ENCODE measurements around the gene ZNF839. TPM values are rescaled to one million over a fixed set of nuclear protein-coding genes. Genes with fewer than 3 reads are reported as not detected.
A peak's percentile ranks its signal among the peaks of the same experiment; 100 is the strongest.

The ZNF839 gene
- total RNA-seq, 1 experiment from 2014 or later, result 23.0 TPM

DNA sequence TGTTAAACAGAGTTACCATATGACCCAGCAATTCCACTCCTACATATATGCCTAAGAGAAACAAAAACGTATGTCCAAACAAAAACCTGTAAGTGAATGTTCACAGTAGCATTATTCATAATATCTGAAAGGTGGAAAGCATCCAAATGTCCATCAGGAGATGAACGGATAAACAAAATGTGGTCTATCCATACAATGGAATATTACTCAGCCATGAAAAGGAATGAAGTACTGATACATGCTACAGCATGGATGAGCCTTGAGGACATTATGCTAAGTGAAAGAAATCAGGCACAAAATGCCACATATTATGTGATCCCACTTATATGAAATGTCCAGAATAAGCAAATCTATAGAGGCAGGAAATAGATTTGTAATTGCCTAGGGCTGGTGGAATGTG, 31.4 kb upstream of the ZNF839 start:
- DNase-seq (ENCODE audit: unreplicated experiment), result no peak
- POLR2A ChIA-PET, result interaction anchor here (1.7 kb wide), 1 partner anchor 14 kb away, joined by 4 read pairs; no protein-coding TSS in a partner anchor
- H3K9me3 Mint-ChIP-seq (ENCODE audit: unreplicated experiment), result no peaks in the 10 kb centered on the region
- CTCF ChIA-PET, result interaction anchor here (0.6 kb wide), 1 partner anchor 21 kb away, joined by 3 read pairs; no protein-coding TSS in a partner anchor
- H3K27ac Mint-ChIP-seq (ENCODE audit: low read depth, unreplicated experiment), result no peak overlapping the region
- BruUV-seq (replicated peaks), result no TSS peak
- H3K27me3 Mint-ChIP-seq (ENCODE audit: insufficient read depth, unreplicated experiment), result no peaks in the 10 kb centered on the region
- no peaks in the 10 kb centered on the region for H3K4me1 Mint-ChIP-seq (ENCODE audit: insufficient read depth, unreplicated experiment)
- no peaks in the 10 kb centered on the region for H3K36me3 Mint-ChIP-seq (ENCODE audit: insufficient read depth, unreplicated experiment)
- no peak for TF ChIP-seq CTCF (IDR thresholded peaks at IDR 0.05; ENCODE audit: unreplicated experiment)
- intact Hi-C loops (cut with micrococcal nuclease), result no loop called here
- H3K4me3 Mint-ChIP-seq (ENCODE audit: unreplicated experiment), result no peak overlapping the region

DNA sequence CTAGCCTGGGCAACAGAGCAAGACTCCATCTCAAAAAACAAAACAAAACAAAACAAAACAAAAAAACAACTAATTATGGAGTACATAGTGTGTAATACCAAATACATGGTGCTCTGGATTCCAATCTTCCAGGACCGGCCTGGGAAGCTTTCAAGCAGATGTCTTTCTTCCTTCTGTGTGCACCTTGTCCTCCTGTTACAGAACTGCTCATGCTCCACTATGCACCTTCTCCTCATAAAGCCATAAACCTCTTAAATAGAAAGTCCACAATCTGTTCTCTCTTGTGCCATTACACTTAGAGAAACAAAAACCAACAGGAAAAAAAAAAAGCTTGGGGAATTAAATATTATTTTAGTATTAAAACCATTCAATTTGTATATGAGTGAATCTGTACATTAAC, 27.1 kb upstream of the ZNF839 start:
- CTCF ChIA-PET, result interaction anchor here (0.5 to 0.7 kb wide), 3 partner anchors 12 to 1682 kb away, joined by 3 read pairs; no protein-coding TSS in a partner anchor
- Mint-ChIP-seq H3K36me3 (ENCODE audit: insufficient read depth, unreplicated experiment) (no peaks in the 10 kb centered on the region), H3K27me3 (ENCODE audit: insufficient read depth, unreplicated experiment) (no peaks in the 10 kb centered on the region), H3K27ac (ENCODE audit: low read depth, unreplicated experiment) (no peak overlapping the region), H3K4me1 (ENCODE audit: insufficient read depth, unreplicated experiment) (peaks cover 6% of the 10 kb centered on the region), H3K4me3 (ENCODE audit: unreplicated experiment) (no peak overlapping the region), H3K9me3 (ENCODE audit: unreplicated experiment) (no peaks in the 10 kb centered on the region)
- no TSS peak for BruUV-seq (replicated peaks)
- POLR2A ChIA-PET, result interaction anchor here (1.9 to 2.6 kb wide), 2 partner anchors 10 to 12 kb away, joined by 6 to 9 read pairs; partner anchors contain the start of gene MOK
- no peak for TF ChIP-seq CTCF (IDR thresholded peaks at IDR 0.05; ENCODE audit: unreplicated experiment)
- no peak for DNase-seq (ENCODE audit: unreplicated experiment)
- intact Hi-C loops (cut with micrococcal nuclease), result no loop called here

DNA sequence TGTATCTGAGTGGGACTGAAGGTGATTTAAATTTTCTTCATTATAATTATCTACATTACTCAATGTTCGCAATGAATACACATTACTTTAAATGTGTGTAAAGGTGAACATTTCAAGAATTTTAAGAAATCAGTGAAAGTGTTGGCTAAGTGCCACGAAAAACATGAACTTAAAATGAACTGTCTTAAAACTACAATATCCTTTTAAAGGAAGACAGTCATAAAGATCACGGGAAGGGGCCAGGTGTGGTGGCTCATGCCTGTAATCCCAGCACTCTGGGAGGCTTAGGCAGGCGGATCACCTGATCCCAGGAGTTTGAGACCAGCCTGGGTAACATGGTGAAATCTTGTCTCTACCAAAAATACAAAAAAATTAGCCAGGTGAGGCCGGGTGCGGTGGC, 25.8 kb upstream of the ZNF839 start:
- TF ChIP-seq CTCF (IDR thresholded peaks at IDR 0.05; ENCODE audit: unreplicated experiment), result no peak
- H3K4me3 Mint-ChIP-seq (ENCODE audit: unreplicated experiment), result no peak overlapping the region
- no TSS peak for BruUV-seq (replicated peaks)
- ChIA-PET POLR2A (interaction anchor here (2.0 kb wide), 1 partner anchor 11 kb away, joined by 12 read pairs; the partner anchor contains the start of gene MOK), CTCF (no interaction called here)
- H3K27ac Mint-ChIP-seq (ENCODE audit: low read depth, unreplicated experiment), result no peak overlapping the region
- intact Hi-C loops (cut with micrococcal nuclease), result no loop called here
- no peaks in the 10 kb centered on the region for H3K36me3 Mint-ChIP-seq (ENCODE audit: insufficient read depth, unreplicated experiment)
- DNase-seq (ENCODE audit: unreplicated experiment), result peak; percentile 84
- no peaks in the 10 kb centered on the region for H3K9me3 Mint-ChIP-seq (ENCODE audit: unreplicated experiment)
- peaks cover 6% of the 10 kb centered on the region for H3K4me1 Mint-ChIP-seq (ENCODE audit: insufficient read depth, unreplicated experiment)
- H3K27me3 Mint-ChIP-seq (ENCODE audit: insufficient read depth, unreplicated experiment), result no peaks in the 10 kb centered on the region

- no peak for TF ChIP-seq CTCF (IDR thresholded peaks at IDR 0.05; ENCODE audit: unreplicated experiment)
- H3K9me3 Mint-ChIP-seq (ENCODE audit: unreplicated experiment), result no peaks in the 10 kb centered on the region
- H3K27ac Mint-ChIP-seq (ENCODE audit: low read depth, unreplicated experiment), result no peak overlapping the region
- intact Hi-C loops (cut with micrococcal nuclease), result no loop called here
- POLR2A ChIA-PET, result interaction anchor here (0.9 to 2.0 kb wide), 2 partner anchors 9 to 19 kb away, joined by 3 to 12 read pairs; partner anchors contain the start of gene MOK
- DNase-seq (ENCODE audit: unreplicated experiment), result no peak
- no peak overlapping the region for H3K4me3 Mint-ChIP-seq (ENCODE audit: unreplicated experiment)
- H3K4me1 Mint-ChIP-seq (ENCODE audit: insufficient read depth, unreplicated experiment), result peaks cover 6% of the 10 kb centered on the region
- BruUV-seq (replicated peaks), result no TSS peak
- H3K27me3 Mint-ChIP-seq (ENCODE audit: insufficient read depth, unreplicated experiment), result no peaks in the 10 kb centered on the region
- H3K36me3 Mint-ChIP-seq (ENCODE audit: insufficient read depth, unreplicated experiment), result no peaks in the 10 kb centered on the region
- CTCF ChIA-PET, result interaction anchor here (0.5 to 0.9 kb wide), 3 partner anchors 19 to 151 kb away, joined by 3 read pairs; no protein-coding TSS in a partner anchor
Observed at GRCh38 chr14:102295270-102295669, 24.3 kb upstream of the ZNF839 start.

Measured in MCF 10A (cell line).